ENCODE data around the gene SUPT6H. TPM values are rescaled to one million over a fixed set of nuclear protein-coding genes. Genes with fewer than 3 reads are reported as not detected.

Gene SUPT6H
- total and polyA plus RNA-seq, 2 donors (not counting 3 experiments of a cell fraction or from before 2014, with no cell fraction given), result 33.9 to 79.2 TPM

GRCh38 chr17:28726627-28727491 is 64.9 kb downstream of the SUPT6H start:
- ChIA-PET POLR2A (interaction anchor here (0.7 to 4.7 kb wide), 5 partner anchors 16 to 226 kb away, joined by 3 to 45 read pairs (median 7); no protein-coding TSS in a partner anchor), CTCF (interaction anchor here (0.6 to 13.7 kb wide), 41 partner anchors 8 to 397 kb away, joined by 3 to 602 read pairs (median 7); partner anchors contain the start of genes ERAL1, FAM222B, FLOT2 and PHF12)
- Histone ChIP-seq H3K4me2 (ENCODE audit: insufficient read depth, low read length) (peak overlapping the region; percentile 68), H3K4me1 (ENCODE audit: control insufficient read depth, extremely low read depth, insufficient read depth, low read length) (peaks cover 34% of the 10 kb centered on the region), H3K9me1 (replicated peaks; ENCODE audit: control insufficient read depth, extremely low read depth, insufficient read depth, low read length) (no peaks in the 10 kb centered on the region), H3K27ac (ENCODE audit: insufficient read depth, low read depth, low read length) (no peak overlapping the region), H3K27me3 (ENCODE audit: control insufficient read depth in 2 of 2, insufficient read depth in 2 of 2, low read length in 2 of 2) (no peaks in the 10 kb centered on the region), H2AFZ (ENCODE audit: low read depth, low read length) (peak overlapping the region; percentile 84), H3K9me3 (replicated peaks; ENCODE audit: control insufficient read depth, insufficient read depth, low read length) (no peaks in the 10 kb centered on the region), H3K9ac (replicated peaks; ENCODE audit: extremely low read depth, insufficient read depth, low read length) (peak overlapping the region; percentile 53), H3K4me3 (replicated peaks in 1 of 3; ENCODE audit: insufficient read depth in 1 of 3, low read depth in 1 of 3, low read length in 3 of 3) (peak overlapping the region; percentile 29 to 57 (median 41)), H3K79me2 (ENCODE audit: control insufficient read depth, insufficient read depth, low read length) (peaks cover 17% of the 10 kb centered on the region), H4K20me1 (replicated peaks; ENCODE audit: control insufficient read depth, extremely low read depth, insufficient read depth, low read length) (no peaks in the 10 kb centered on the region), H3K36me3 (ENCODE audit: control insufficient read depth in 2 of 2, extremely low read depth in 1 of 2, insufficient read depth in 2 of 2, low read length in 2 of 2) (peaks cover 15 to 19% of the 10 kb centered on the region in 2 experiments)
- peak; percentile 95 for DNase-seq (ENCODE audit: low read depth, low spot score)
- TF ChIP-seq POLR2AphosphoS5 (IDR thresholded peaks at IDR 0.05; ENCODE audit: insufficient read depth, low read depth, low read length) (peak; percentile 32), CTCF (IDR thresholded peaks at IDR 0.05; ENCODE audit: extremely low read depth in 1 of 2, insufficient read depth in 1 of 2, low read depth in 1 of 2, low read length in 2 of 2) (peak; percentile 98 to 99), POLR2A (IDR thresholded peaks at IDR 0.05; ENCODE audit: low read depth, low read length) (no peak)
- no TSS peak for BruUV-seq (replicated peaks)
- intact Hi-C loops (cut with micrococcal nuclease) (loop anchor here (1.0 to 2.0 kb wide), 6 partner anchors 23 to 225 kb away; partner anchors contain the start of gene DHRS13), dilution Hi-C loops (cut with MboI; ENCODE audit: extremely low pct_ligation_motif_present, low sequenced_read_pairs) (no loop called here)
- peak; percentile 91 for FAIRE-seq

Measured in endothelial cell of umbilical vein (primary cell).